Thyroid gland (tissue), 4 donors: ENCODE results near the gene OR14C36.
"Not testable (repeated sequence)": the region's sequence is repeated elsewhere in the genome, so short reads cannot be mapped to it uniquely, and the experiment has no call there.

Source experiments
- CTCF ChIP-seq, 6 experiments: fragments of 200-600 bp in 3 of 6; fragments of 450-650 bp in 3 of 6; sonication (generic) in 3 of 6; IDR thresholded peaks; one replicate each; pipeline ENCODE4 v1.5.1; 2016 to 2019; ENCODE audit warnings: antibody characterized with exemption in 6 of 6, mild to moderate bottlenecking in 2 of 6, inconsistent platforms in 1 of 6, moderate library complexity in 1 of 6
- POLR2A ChIP-seq, 2 donors: fragments of 450-650 bp; IDR thresholded peaks; one replicate each; pipeline ENCODE4 v1.6.1; 2017; ENCODE audit warnings: antibody characterized with exemption in 2 of 2, mild to moderate bottlenecking in 2 of 2, moderate library complexity in 1 of 2

DNA sequence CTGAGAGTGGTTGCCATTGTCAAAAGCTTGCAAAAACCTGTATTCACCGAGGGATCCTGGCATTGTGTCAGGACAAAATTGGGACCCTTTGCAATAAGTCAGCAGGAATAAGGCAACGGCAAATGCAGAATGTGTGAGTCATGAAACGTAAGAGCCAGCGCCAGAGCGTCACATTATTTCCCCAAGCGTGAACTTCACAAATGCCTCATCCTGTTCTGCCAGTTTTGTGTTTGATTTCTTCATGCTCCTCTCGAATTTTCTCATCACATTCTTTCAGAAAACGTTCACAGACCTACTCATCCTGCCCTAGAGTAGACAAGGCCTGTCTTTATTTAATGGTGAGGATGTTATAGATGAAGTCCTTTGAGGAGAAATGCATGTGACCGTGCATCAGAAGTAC lies 42.9 kb upstream of the OR14C36 start:
- TF ChIP-seq POLR2A, CTCF (IDR thresholded peaks at IDR 0.05): not testable (repeated sequence)
